Epithelial cell of prostate (primary cell): ENCODE measurements around the gene PSAT1.

Experiments used
- DNase-seq: peaks from one replicate; pipeline ENCODE4 v3.0.0-alpha.2; 2011; ENCODE audit warnings: low read depth, low spot score
- H3K27ac ChIP-seq: fragments of 450-650 bp; 2 replicates; pipeline ENCODE4 v1.5.1; 2017; ENCODE audit warnings: mild to moderate bottlenecking

Gene PSAT1

DNA sequence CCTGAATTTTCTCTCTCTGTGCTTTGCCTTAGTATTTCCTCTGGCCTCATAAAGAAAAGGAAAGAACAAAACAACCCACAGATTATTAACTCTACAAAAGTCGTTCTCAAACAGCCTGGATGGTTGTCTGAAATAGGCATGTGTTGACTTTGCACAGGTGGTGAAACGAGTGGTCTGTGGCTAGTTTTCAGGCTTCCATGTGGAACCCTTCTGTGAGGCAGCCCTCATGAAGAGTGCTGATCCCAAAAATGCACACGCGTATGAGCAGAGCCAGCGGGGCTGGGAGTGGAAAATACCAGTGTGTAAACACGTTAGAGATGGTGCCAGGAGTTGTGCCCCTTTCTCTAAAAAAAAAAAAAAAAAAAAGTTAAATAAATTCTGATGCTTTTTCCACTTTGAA, 4.9 kb upstream of the PSAT1 start:
- no peak overlapping the region for H3K27ac ChIP-seq
- no peak for DNase-seq

DNA sequence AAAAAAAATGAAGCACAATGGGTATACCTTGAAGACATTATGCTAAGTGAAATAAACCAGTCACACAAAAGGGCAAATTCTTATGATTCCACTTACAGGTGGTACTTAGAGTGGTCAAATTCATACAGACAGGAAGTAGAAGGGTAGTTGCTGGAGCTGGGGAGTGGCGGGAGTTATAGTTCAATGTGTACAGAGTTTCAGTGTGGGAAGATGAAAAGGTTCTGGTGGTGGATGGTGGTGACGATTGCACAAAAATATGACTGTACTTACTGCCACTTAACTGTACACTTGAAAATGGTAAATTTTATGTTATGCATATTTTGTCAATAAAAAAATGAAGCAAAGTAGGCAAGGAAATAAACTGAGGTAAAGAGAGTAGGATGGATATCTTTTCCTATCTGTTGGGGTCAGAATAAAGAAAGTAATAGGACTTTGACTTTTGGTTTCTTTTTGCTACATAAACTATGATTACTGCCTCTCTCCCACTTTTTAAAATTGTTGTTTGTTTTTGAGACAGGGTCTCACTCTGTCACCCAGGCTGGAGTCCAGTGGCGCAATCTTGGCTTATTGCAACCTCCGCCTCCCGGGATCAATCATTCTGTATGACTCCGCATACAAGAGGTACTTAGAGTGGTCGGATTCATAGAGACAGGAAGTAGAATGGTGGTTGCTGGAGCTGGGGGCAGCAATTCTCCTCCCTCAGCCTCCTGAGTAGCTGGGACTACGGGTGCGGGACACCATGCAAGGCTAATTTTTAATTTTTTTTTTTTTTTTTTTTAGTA, 4.0 kb upstream of the PSAT1 start:
- DNase-seq, result no peak

DNA sequence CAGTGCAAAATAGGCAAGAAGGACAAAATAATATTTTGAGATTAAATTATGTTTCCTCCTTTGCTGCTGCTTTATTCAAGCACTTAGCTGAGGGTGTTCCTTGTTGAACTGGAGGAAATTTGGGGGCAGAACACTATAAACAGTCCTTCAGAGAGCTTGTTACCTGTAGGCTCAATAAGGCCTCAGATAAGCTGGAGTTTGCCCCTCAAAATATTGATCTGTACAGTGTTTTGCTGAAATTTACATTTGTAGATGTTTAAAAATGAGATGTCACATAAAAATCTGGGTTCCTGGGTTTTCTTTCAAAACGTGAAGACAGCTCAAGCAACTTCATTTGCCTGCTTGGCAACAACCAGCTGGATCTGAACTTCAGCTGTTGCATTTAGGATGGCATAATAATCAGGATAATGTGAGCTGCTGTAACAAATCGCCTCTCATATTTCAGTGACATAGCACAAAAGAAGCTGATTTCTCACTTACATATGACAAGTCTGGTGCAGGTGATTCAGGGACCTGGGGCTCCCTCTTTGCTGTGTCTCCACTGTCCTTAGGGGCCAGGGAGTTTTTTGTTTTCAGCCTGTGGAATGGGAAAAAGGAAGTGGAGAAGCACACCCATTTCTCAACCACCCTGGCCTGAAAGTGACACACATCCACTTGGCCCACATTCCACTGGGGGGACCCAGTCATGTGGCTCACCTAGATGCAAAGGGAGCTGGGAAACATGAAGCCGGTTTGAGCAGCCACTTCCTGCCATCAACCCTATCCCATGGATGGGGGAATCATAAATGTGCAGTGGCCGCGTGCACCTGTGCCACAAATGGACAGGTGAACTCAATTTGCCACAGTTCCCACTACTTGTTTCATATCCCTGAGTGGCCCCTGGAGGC, 2.4 kb upstream of the PSAT1 start:
- no peak overlapping the region for H3K27ac ChIP-seq
- DNase-seq, result no peak

More for the DNA sequence above, 4.0 kb upstream of the PSAT1 start:
- no peak overlapping the region for H3K27ac ChIP-seq

DNA sequence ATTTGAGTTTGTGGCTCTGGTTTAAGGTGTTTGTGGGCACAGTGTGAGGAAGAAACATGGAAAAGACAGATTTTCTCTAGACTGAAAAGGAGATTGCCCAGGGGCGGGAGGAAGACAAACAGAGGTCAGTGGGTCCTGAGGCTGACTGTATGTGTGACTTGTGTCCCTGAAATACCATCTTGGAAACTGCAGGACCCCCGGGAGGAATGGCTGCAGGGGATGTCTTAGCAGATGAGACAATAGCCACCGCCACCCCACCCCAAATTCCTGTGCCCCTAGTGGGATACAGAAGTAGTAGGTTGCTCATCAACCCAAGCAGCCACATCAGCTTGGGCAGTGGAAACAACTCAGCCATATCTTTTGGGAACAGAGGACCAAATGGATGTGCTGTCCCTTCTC, 1.7 kb upstream of the PSAT1 start:
- H3K27ac ChIP-seq, result no peak overlapping the region
- DNase-seq, result no peak

DNA sequence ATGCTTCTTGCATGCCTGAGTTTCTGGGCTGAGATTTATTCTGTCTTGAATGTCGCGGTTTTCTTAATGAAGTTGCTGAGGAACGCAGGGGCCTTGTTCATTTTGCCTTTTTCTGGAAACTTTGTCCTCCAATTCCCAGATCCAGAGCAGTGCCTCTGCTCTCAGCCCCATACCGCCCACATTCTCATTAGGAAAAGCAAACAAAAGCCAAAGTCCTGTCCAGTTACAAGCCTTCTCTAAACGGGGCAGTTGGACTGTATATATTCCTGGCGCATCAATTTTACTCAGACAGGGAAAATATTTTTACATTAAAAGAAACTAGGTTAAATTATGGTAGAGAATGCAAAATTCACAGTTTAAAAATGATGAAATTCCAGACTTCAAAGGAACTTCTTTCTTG, 1.2 kb upstream of the PSAT1 start:
- peak overlapping the region; percentile 93 for H3K27ac ChIP-seq
- DNase-seq, result no peak

DNA sequence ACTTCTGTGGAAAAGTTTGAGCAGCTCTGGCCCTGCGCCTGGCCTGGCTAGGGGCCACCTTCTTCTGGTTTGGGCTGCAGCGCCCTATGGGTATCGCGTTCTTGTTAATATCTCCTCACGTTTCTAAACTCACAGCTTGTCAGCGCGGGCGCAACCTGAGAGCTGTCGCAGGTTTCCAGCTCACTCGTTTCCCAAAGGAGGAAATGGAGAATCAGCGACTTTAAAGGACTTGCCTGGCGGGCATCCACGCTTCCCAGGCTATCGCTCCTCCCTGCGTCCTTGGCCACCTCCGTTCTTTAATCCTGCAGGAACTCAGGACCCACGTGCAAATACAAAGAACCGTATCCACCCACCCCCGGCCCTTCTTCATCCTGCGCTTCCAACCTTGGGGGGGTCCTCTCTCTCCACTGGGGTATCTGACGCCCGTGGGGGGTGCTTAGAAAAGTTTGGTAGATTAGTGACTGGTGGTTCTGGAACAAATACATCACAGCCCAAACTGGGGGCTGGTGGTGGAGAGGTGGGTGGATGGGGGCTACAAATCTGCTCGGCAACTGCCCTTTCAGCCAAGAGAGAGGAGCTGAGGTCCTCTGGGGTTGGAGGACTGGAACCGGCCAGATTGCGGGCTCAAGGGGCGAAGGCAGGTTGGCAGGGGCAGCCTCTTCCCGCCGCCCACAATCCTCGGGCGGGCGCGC, 578 bp upstream of the PSAT1 start:
- peak overlapping the region; percentile 93 for H3K27ac ChIP-seq
- DNase-seq, result no peak

DNA sequence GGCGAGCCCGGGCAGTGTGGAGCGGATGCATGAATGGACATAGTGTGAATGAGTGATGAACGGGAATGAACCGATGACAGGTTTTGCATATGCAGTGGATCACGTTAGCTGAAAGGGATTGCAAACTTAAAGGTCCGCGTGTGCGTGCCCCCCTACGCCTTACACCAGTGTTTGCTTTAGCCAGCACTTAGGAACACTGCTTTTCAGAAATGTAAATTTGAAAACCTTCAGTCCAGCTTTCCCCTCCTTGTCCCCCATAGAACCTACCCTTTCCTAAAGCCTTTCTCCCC, 692 bp downstream of the PSAT1 start:
- DNase-seq, result no peak
- peak overlapping the region; percentile 93 for H3K27ac ChIP-seq

DNA sequence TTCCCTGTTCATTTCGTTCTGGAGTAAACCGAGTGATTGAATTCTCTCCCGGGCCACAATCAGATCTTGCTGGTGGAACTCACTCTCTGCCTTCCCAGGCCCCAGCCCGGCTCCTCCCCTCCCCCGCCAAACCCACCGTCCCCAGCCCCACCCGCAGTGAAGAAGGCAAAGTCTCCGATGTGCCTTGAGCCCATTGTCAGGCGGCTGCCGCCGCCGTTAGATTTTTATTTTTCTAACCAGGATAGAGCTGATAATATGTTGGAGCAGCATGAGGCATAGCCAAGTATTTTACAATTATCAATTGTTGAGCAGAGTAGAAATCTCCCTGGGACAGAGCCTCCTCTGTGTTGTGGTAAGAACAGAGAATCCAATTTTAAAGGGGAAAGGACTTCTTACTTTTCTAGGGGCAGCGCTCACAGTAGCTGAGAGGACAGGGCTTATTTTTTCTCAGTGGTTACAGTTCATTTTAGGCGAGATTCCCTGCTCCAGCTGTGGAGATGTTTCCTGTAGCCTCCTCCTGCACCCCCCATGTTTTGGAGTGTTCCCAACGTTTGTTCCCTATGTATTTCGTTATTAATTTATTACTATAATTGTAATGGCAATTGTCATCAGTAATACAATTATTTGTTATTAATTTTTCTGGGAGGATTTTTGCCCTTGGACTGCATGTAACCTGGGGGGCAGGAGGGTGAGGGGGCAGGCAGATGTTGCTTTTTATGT, 1.3 kb downstream of the PSAT1 start:
- no peak for DNase-seq
- H3K27ac ChIP-seq, result peak overlapping the region; percentile 93

DNA sequence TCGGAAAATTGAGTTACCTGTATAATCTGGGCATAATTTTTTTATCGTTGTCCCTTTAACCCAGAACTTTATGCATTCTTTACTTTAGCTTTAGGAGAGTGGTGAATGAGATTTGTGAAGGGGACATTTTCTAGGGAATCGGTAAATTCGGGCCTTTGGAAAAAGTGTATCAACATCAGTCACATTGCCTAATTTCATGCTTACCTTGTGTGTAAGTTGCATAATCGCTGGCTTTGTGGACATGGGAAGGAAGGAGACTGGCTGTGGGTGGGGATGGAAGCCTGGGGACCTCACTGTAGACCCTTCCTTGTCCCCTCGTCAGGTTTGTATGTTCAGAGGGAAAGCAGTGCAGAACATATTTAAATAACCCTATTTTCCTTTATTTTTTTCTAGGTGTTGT, 3.3 kb downstream of the PSAT1 start:
- DNase-seq, result no peak
- H3K27ac ChIP-seq, result no peak overlapping the region

DNA sequence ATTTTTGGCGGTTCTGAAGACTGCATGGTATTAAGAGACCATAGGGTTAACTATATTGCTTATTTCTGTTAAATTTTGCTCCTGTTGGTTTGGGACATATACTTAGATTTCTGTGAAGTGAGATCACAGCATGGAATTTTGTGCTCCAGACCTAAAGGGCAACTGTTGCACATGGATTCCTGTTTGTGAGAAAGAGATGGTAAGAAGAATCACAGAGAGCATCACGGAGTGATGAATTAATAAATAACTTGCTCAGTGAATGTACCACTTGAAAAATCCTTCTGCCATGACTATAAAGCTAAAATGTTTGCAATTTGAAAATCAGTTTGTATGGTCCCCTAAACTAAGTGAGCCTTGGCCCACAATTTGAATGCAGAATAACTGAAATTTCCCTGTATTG, 4.5 kb downstream of the PSAT1 start:
- H3K27ac ChIP-seq, result no peak overlapping the region
- no peak for DNase-seq

DNA sequence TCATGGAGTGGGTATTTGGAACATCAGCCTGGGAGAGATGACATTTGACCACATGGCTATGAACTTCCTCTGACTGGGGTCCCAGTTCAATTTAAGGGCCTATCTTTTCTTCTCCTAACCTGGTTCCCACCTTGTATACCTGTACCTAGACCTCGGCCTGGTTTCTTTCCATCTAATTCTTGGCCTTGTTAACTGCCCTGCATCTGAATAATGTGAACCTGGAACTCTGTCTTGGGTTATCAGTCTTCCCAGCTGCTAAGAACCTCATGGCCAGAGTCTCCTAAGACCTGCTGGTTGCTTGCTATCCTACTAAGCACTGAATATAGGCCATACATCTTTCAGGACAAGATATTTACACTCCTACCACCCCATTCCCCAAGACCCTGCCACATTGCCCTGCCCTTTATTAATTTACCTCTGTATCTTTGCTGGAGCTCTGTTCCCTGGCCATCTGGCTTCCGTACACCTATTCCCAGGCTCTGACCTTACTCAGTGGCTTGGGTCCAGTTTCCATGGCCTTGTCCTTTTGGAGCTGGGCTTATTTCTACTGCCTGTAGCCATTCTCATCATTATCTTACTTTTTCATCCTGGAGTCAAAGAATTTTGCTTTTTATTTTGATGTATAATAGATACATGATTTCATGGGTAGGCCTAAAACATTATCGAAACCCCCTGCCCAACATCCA, 6.6 kb downstream of the PSAT1 start:
- H3K27ac ChIP-seq, result no peak overlapping the region
- DNase-seq, result no peak

DNA sequence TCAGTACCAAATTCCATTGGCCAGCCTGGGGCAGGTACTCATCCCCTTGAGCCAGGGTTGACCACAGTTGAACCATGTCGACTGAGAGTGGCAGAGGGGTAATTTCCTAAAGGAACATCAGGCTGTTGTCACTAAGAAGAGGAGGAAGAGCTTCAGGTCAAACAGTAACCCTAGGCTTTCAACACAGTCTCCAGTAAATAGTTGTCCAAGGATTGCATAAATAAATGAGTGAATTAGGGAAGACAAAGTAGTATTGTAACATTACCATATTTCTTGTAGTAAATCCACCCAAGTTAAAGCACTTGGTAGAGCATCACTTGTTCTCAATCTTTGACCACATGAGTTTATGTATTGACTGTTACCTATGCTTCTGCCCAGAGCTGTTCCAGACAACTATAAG, 7.4 kb downstream of the PSAT1 start:
- DNase-seq, result no peak
- H3K27ac ChIP-seq, result no peak overlapping the region

DNA sequence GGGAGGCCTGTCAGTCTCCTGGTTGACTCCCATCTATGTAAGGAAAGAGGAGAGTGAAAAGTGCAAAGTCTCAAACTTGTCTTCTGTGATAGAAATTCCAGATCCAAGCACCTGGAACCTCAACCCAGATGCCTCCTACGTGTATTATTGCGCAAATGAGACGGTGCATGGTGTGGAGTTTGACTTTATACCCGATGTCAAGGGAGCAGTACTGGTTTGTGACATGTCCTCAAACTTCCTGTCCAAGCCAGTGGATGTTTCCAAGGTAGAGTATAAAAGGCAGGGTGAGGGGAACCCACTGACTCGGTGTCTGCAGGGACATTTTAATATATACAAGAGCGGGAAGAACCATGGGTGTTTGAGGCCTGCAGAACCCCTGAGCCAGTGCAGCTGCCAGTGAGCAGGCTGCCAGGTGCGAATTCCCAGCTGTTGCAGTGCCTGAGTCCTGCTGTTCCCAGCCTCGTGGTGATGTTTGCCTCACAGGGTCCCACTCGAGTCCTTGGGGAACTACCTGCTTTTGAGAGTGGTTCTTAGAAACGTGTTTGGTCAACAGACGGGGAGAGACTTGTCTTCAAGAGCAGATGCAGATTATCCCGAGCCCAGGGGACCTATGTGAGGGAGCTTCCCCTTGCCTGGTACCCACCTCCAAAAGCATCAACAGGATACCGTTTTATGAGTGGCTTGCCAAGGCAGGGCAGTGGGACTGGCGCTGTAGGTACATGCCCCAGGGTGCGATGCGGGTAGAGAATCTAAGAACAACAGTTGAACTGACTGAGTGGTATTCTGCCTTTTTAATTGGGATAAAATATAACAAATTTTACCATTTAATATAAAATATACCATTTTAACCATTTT, 9.5 kb downstream of the PSAT1 start:
- no peak for DNase-seq
- no peak overlapping the region for H3K27ac ChIP-seq

DNA sequence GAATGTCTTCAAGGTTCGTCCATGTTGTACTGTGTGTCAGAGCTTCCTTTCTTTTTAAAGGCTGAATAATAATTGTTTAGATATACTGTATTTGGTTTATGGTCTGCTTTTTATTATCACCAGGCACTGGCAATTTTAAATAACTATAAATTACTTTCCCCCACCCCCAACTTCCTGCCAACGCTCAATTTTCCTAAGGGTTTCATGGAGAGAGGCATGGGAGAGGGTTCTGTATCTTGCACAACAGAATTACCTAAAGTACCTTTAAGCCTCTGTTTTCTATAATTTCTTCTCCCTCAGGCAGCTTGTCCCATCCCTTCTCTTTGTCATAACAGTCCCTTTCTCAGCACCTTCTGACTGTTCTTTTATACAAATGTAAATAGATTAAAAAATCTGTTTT, 10.4 kb downstream of the PSAT1 start:
- no peak for DNase-seq
- H3K27ac ChIP-seq, result no peak overlapping the region

DNA sequence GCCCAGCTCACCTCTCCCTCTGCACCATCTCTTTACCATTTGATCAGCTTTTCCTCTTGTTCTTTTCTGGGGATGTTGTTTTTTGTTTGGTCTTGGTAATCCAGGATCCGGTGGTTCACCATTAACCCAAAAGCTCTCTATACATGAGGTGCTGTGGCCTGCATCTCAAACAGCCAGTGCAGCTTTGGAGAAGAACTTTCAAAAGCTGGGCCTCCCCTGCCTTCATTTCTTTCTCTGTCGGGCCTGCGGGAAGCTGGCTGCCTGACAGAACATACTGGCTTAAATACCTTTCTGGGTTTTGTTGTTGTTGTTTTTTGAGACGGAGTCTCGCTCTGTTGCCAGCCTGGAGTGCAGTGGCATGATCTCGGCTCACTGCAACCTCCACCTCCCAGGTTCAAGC, 12.1 kb downstream of the PSAT1 start:
- H3K27ac ChIP-seq, result no peak overlapping the region
- no peak for DNase-seq

DNA sequence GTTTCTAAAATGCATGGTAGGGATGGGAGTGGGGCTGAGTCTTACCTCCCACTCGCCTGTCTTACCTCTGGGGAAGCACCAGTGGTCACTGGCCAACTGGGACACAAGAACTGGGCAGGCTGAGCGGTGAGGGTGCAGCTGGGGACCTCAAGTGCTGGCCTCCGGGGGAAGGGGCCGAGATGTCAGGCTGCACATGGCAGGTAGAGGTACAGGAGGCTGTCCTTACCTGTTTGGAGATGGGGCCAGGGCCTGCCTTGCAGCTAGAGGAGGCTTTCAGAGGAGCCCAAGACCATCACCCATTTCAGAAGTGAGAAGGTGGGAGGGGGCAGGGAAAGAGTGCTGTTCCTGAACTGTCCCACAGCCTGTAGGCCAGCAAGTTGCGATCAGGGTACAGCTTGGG, 14.2 kb downstream of the PSAT1 start:
- DNase-seq, result no peak
- H3K27ac ChIP-seq, result no peak overlapping the region

DNA sequence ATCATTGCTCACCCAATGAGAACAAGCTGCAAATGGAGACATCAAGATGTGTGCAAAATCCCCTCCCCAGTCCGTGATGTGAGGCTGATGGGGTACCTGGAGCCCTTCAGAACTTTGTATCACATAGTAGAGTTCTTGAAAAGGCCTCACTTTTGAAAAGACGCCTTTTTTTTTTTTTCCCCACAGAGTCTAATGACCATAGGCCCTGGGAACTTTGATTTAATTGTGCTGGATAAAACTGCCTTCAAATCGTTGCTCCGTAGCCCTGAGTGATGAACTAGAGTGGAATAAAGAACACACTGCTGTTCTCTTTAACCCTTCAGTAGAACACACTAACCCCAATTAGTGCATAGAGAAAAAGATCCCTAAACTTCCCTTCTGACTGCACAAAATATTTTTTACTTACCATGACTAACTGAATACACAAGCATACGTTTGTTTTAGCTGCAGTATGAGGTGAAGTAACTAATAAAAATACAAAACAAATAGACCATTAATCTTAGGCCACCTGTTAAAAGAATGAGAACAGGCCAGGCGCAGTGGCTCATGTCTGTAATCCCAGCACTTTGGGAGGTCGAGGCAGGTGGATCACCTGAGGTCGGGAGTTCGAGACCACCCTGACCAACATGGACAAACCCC, 15.1 kb downstream of the PSAT1 start:
- H3K27ac ChIP-seq, result no peak overlapping the region
- DNase-seq, result no peak

DNA sequence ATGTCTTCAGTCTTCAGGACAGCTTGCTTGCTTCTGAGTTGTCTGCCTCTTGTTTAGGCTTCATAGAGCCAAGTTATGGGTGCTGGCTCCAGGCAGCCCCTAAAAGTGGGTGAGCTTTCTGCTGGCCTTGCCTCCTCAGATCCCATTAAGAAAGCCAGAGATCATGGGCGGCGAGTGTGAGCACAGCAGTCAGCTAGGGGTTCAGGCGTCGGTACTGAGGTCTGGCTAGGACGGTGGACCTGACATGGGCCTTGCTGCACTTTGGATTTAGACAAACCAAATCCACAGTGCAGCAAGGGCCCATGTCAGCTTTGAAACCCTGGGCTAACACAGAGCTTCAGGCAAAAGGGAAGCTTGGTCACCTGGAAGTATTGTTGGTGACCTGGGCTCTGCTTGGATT, 17.6 kb downstream of the PSAT1 start:
- no peak overlapping the region for H3K27ac ChIP-seq
- no peak for DNase-seq
